ENCODE measurements around the gene PKIG. TPM values are rescaled to one million over a fixed set of nuclear protein-coding genes. Genes with fewer than 3 reads are reported as not detected.
"Not testable (repeated sequence)": the region's sequence is repeated elsewhere in the genome, so short reads cannot be mapped to it uniquely, and the experiment has no call there.

Gene PKIG
- total RNA-seq, 4 donors from 2014 or later: 67.1 to 250 (median 145) TPM

GRCh38 chr20:44587035-44587980 lies 4.9 kb downstream of the PKIG start:
- intact Hi-C loops (cut with DNase I; ENCODE audit: low total_unique reads): no loop called here
- H3K4me1 ChIP-seq: peaks cover 0 to 5% of the 10 kb centered on the region in 2 donors
- no peak for TF ChIP-seq POLR2A (IDR thresholded peaks at IDR 0.05)
- no peaks in the 10 kb centered on the region for H3K36me3 ChIP-seq
- peak overlapping the region; percentile 91 to 99 for H3K27ac ChIP-seq
- no peaks in the 10 kb centered on the region for H3K9me3 ChIP-seq
- H3K27me3 ChIP-seq: no peaks in the 10 kb centered on the region
- DNase-seq: no peak
- no peak overlapping the region for H3K4me3 ChIP-seq

- H3K36me3 ChIP-seq; intact Hi-C loops (cut with DNase I; ENCODE audit: low total_unique reads); H3K4me3 ChIP-seq; DNase-seq; H3K9me3 ChIP-seq; H3K4me1 ChIP-seq; H3K27me3 ChIP-seq: not testable (repeated sequence)
- peak overlapping the region in 1 of 2 donors; percentile 14 for H3K27ac ChIP-seq
Observed at GRCh38 chr20:44588321-44588720, 5.9 kb downstream of the PKIG start.

- intact Hi-C loops (cut with DNase I; ENCODE audit: low total_unique reads): no loop called here
- H3K27ac ChIP-seq: no peak overlapping the region
- no peaks in the 10 kb centered on the region for H3K27me3 ChIP-seq
- no peak for TF ChIP-seq CTCF (IDR thresholded peaks at IDR 0.05)
- no peak for TF ChIP-seq POLR2A (IDR thresholded peaks at IDR 0.05)
- H3K4me1 ChIP-seq: peaks cover 0 to 10% of the 10 kb centered on the region in 2 donors
- no peaks in the 10 kb centered on the region for H3K9me3 ChIP-seq
- no peaks in the 10 kb centered on the region for H3K36me3 ChIP-seq
- no peak for DNase-seq
- H3K4me3 ChIP-seq: no peak overlapping the region
Observed at GRCh38 chr20:44589537-44589936, 7.2 kb downstream of the PKIG start.

GRCh38 chr20:44590980-44591778 lies 8.8 kb downstream of the PKIG start:
- Histone ChIP-seq H3K27me3 (no peaks in the 10 kb centered on the region), H3K27ac (no peak overlapping the region), H3K9me3 (no peaks in the 10 kb centered on the region), H3K4me1 (peaks cover 0 to 11% of the 10 kb centered on the region in 2 donors), H3K4me3 (no peak overlapping the region), H3K36me3 (no peaks in the 10 kb centered on the region)
- intact Hi-C loops (cut with DNase I; ENCODE audit: low total_unique reads): no loop called here
- no peak for TF ChIP-seq POLR2A (IDR thresholded peaks at IDR 0.05)
- TF ChIP-seq CTCF (IDR thresholded peaks at IDR 0.05): no peak
- DNase-seq: no peak

GRCh38 chr20:44592366-44592765 lies 10.0 kb downstream of the PKIG start:
- no peak for DNase-seq
- Histone ChIP-seq H3K36me3 (no peaks in the 10 kb centered on the region), H3K4me1 (peaks cover 0 to 15% of the 10 kb centered on the region in 2 donors), H3K9me3 (no peaks in the 10 kb centered on the region), H3K27me3 (no peaks in the 10 kb centered on the region), H3K4me3 (no peak overlapping the region), H3K27ac (no peak overlapping the region)
- intact Hi-C loops (cut with DNase I; ENCODE audit: low total_unique reads): no loop called here
- no peak for TF ChIP-seq CTCF (IDR thresholded peaks at IDR 0.05)
- TF ChIP-seq POLR2A (IDR thresholded peaks at IDR 0.05): no peak

GRCh38 chr20:44593751-44594150 lies 11.4 kb downstream of the PKIG start:
- intact Hi-C loops (cut with DNase I; ENCODE audit: low total_unique reads): no loop called here
- no peaks in the 10 kb centered on the region for H3K9me3 ChIP-seq
- H3K4me1 ChIP-seq: peaks cover 0 to 16% of the 10 kb centered on the region in 2 donors
- H3K27me3 ChIP-seq: no peaks in the 10 kb centered on the region
- no peak for TF ChIP-seq CTCF (IDR thresholded peaks at IDR 0.05)
- TF ChIP-seq POLR2A (IDR thresholded peaks at IDR 0.05): no peak
- no peak overlapping the region for H3K4me3 ChIP-seq
- no peak for DNase-seq
- no peaks in the 10 kb centered on the region for H3K36me3 ChIP-seq
- H3K27ac ChIP-seq: peak overlapping the region; percentile 50 to 64
